ENCODE results near the gene RAB1B. TPM values are rescaled to one million over a fixed set of nuclear protein-coding genes. Genes with fewer than 3 reads are reported as not detected.

RAB1B gene
- total and polyA plus RNA-seq, 4 donors, result 40.4 to 83.0 (median 51.3) TPM

- no peaks in the 10 kb centered on the region for H3K27me3 ChIP-seq (ENCODE audit: control insufficient read depth in 4 of 4, insufficient read depth in 4 of 4, low read length in 3 of 4)
- no peak for TF ChIP-seq FOXA2 (IDR thresholded peaks at IDR 0.05)
- TF ChIP-seq MAX (IDR thresholded peaks at IDR 0.05), result no peak
- TF ChIP-seq TAF1 (conservative IDR thresholded peaks at IDR 0.05), result no peak
- TF ChIP-seq RXRA (IDR thresholded peaks at IDR 0.05), result no peak
- TF ChIP-seq YY1 (IDR thresholded peaks at IDR 0.05), result no peak
- no peak for TF ChIP-seq NR2F2 (IDR thresholded peaks at IDR 0.05)
- DNase-seq (ENCODE audit: low spot score), result no peak
- H3K9me3 ChIP-seq (ENCODE audit: control insufficient read depth in 4 of 4, low read length in 3 of 4), result no peaks in the 10 kb centered on the region
- no peaks in the 10 kb centered on the region for H3K4me1 ChIP-seq (ENCODE audit: control insufficient read depth in 4 of 4, insufficient read depth in 4 of 4, low read length in 3 of 4)
- no peak overlapping the region for H3K27ac ChIP-seq (ENCODE audit: low read depth in 1 of 2, low read length in 2 of 2)
- H3K9ac ChIP-seq (ENCODE audit: low read depth in 1 of 2, low read length in 2 of 2), result no peak overlapping the region
- no peak overlapping the region for H3K4me3 ChIP-seq (ENCODE audit: low read depth in 1 of 3, low read length in 3 of 3)
- peaks cover 3 to 28% (median 13%) of the 10 kb centered on the region in 4 donors for H3K36me3 ChIP-seq (ENCODE audit: control insufficient read depth in 4 of 4, insufficient read depth in 3 of 4, low read depth in 1 of 4, low read length in 3 of 4)
- WGBS, result 94% methylated on average over 11 of the region's 11 CpGs
Measured at GRCh38 chr11:66232769-66233168, 35.7 kb upstream of the RAB1B start.

- Histone ChIP-seq H3K9ac (ENCODE audit: low read depth in 1 of 2, low read length in 2 of 2) (no peak overlapping the region), H3K4me1 (ENCODE audit: control insufficient read depth in 4 of 4, insufficient read depth in 4 of 4, low read length in 3 of 4) (no peaks in the 10 kb centered on the region), H3K36me3 (ENCODE audit: control insufficient read depth in 4 of 4, insufficient read depth in 3 of 4, low read depth in 1 of 4, low read length in 3 of 4) (peaks cover 3 to 28% (median 12%) of the 10 kb centered on the region in 4 donors), H3K27ac (ENCODE audit: low read depth in 1 of 2, low read length in 2 of 2) (no peak overlapping the region), H3K27me3 (ENCODE audit: control insufficient read depth in 4 of 4, insufficient read depth in 4 of 4, low read length in 3 of 4) (no peaks in the 10 kb centered on the region), H3K9me3 (ENCODE audit: control insufficient read depth in 4 of 4, low read length in 3 of 4) (no peaks in the 10 kb centered on the region), H3K4me3 (ENCODE audit: low read depth in 1 of 3, low read length in 3 of 3) (no peak overlapping the region)
- WGBS, result 92% methylated on average over 5 of the region's 5 CpGs
- TF ChIP-seq NR2F2 (IDR thresholded peaks at IDR 0.05) (no peak), MAX (IDR thresholded peaks at IDR 0.05) (no peak), HNF4G (IDR thresholded peaks at IDR 0.05) (no peak), RXRA (IDR thresholded peaks at IDR 0.05) (no peak), ZBTB33 (IDR thresholded peaks at IDR 0.05) (no peak), GABPA (IDR thresholded peaks at IDR 0.05 in 1 of 2, conservative IDR thresholded peaks at IDR 0.05 in 1 of 2) (no peak)
- DNase-seq (ENCODE audit: low spot score), result no peak
Measured at GRCh38 chr11:66233301-66233700, 35.1 kb upstream of the RAB1B start.

GRCh38 chr11:66235141-66235540 is 33.3 kb upstream of the RAB1B start:
- no peak for DNase-seq (ENCODE audit: low spot score)
- TF ChIP-seq ZBTB33 (IDR thresholded peaks at IDR 0.05) (no peak), TAF1 (conservative IDR thresholded peaks at IDR 0.05) (no peak), YY1 (IDR thresholded peaks at IDR 0.05) (no peak), GABPA (IDR thresholded peaks at IDR 0.05 in 1 of 2, conservative IDR thresholded peaks at IDR 0.05 in 1 of 2) (no peak), FOXA2 (IDR thresholded peaks at IDR 0.05) (no peak)
- Histone ChIP-seq H3K27me3 (ENCODE audit: control insufficient read depth in 4 of 4, insufficient read depth in 4 of 4, low read length in 3 of 4) (no peaks in the 10 kb centered on the region), H3K9ac (ENCODE audit: low read depth in 1 of 2, low read length in 2 of 2) (no peak overlapping the region), H3K27ac (ENCODE audit: low read depth in 1 of 2, low read length in 2 of 2) (no peak overlapping the region), H3K9me3 (ENCODE audit: control insufficient read depth in 4 of 4, low read length in 3 of 4) (no peaks in the 10 kb centered on the region), H3K4me3 (ENCODE audit: low read depth in 1 of 3, low read length in 3 of 3) (no peak overlapping the region), H3K36me3 (ENCODE audit: control insufficient read depth in 4 of 4, insufficient read depth in 3 of 4, low read depth in 1 of 4, low read length in 3 of 4) (peaks cover 3 to 37% (median 12%) of the 10 kb centered on the region in 4 donors), H3K4me1 (ENCODE audit: control insufficient read depth in 4 of 4, insufficient read depth in 4 of 4, low read length in 3 of 4) (no peaks in the 10 kb centered on the region)
- WGBS, result 93% methylated on average over 11 of the region's 11 CpGs
